Frontal cortex (tissue), 4 donors: ENCODE measurements around the gene UROC1. TPM values are rescaled to one million over a fixed set of nuclear protein-coding genes. Genes with fewer than 3 reads are reported as not detected.
A peak's percentile ranks its signal among the peaks of the same experiment; 100 is the strongest.

ENCODE experiments used
- DNase-seq, 2 donors: peaks; one replicate each; pipeline ENCODE4 v3.0.0; 2012; ENCODE audit warnings: low spot score in 2 of 2
- FAIRE-seq: peaks from 2 replicates; lab custom pipeline; 2012; peaks lifted over from hg19 to GRCh38; lab: Jason Lieb, UNC
- total RNA-seq: library from RNA; depleted of rRNA; stranded (reverse); fragments of >200 nt; gene quantifications from one replicate; pipeline ENCODE4 v1.2.3, GENCODE V29; 2014
- donor health status: control.
- donor health status: control.
- donor health status: control.

Gene UROC1
- total RNA-seq, 1 donor from 2014 or later = not detected

DNA sequence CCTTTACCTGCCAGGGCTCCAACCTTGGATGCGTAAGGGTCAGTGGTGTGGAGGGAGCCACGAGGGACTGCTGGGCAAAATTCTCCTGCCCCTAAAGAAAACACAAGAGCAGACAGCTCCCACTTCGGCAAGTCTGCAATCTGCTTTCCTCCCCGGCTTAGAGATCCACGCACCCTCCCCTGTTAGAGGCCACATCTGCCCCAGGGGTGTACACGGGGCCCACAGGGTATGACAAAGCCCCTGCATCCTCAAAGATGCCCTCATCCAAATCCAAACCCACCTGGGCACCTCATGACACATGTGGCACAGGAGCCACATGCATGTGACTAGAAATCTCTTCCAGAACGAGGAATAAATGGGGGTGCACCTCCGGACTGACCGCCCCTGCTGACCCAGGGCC, 67.4 kb downstream of the UROC1 start:
- FAIRE-seq (no peak), DNase-seq (no peak)

DNA sequence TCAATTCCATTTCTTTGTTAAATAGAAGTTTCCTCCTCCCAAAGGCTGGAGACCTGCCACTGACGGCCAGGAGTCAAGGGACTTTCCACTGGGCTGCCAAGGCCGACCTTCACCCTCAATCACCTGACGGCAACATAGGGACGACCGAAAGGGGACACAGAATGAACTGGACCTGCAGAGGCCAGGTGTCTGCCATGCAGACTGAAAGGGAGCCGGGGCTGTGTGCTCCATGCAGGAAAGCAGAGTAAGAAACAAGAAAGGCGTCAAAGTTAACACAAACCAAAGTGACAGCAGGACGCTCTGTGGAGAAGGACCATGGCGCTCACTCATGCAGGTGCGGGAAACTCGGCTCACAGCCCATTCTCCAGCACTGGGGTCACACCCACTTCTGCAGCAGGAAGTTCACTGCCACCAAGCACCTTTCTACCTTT, 67.9 kb downstream of the UROC1 start:
- FAIRE-seq (no peak), DNase-seq (no peak)

GRCh38 chr3:126448893-126449180, 68.7 kb downstream of the UROC1 start:
- FAIRE-seq (no peak), DNase-seq (no peak)

DNA sequence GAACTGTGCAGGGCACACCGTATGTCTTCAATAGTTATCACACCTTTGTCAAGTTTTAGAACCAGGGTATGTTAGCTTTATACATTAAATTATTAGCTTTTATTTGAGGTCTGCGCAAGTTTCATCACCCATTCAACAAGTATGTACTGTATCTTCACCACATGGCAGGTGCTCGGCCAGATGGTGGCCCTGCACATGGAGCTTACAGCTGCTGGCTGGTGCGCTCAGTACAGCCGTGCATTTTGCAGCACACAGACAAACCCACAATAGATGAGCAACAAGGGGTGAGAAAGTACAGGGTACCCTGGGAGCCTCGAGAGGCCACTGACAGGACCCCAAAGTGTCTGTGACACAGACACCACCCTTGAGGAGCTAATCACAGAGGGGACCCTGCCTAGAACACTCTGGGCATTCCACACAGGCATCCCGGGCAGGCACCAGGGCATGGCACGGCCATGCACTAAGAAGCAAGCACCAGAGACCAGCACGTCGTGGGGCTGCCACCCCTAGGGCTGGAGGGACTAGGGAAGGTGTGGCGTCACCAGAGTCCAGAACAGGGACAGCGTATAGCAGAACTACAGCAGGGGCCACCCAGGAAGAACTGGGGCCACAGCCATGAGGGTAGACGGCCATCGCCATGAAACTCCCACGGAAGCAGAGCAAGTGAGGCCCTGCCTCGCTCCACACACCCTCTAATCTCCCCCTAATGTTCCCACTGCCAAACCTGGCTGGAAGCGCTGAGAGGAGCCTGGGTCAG, 69.3 kb downstream of the UROC1 start:
- no peak for DNase-seq
- no peak for FAIRE-seq

- FAIRE-seq (no peak), DNase-seq (no peak)
Observed at GRCh38 chr3:126447456-126448106, 70.0 kb downstream of the UROC1 start.

- FAIRE-seq = no peak
- no peak for DNase-seq
Observed at GRCh38 chr3:126446791-126447190, 70.8 kb downstream of the UROC1 start.

DNA sequence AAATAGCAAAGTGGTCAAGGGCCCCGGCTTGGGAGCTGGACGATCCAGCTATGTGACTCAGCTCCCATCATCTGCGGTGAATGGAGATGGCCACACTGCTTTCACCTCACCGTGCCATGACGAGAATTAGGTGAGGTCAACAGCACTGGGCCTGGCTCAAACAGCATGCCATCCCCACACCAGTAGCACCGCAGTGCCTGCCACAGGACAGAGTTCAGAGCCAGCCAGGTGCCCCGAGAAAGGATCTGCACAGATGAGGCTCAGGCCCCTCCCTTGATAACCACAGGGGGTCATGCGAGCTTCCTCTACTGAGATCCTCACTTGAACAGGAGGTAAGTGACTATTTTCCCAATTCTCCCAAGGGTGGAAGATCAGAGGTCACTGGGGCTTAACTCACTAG, 71.3 kb downstream of the UROC1 start:
- DNase-seq = no peak
- no peak for FAIRE-seq

DNA sequence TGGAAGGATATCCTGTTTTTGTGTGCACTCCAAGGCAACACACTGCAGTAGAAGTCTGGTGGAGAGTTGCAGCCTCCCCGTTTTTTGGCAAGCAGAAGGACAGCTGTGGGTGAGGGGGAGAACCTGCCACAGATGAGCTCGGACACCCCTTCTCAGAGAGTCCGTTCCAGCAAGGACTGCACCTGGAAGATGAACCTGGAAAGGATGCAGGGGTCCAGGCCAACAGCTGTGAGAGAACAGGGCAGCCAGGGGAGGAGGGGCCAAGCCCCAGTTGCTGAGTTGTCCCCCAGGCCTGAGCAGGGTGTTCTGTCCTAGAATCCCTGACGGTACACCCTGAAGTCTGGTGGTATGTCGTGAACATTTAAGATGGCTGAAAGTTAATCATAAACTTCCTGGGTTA, 72.1 kb downstream of the UROC1 start:
- FAIRE-seq (no peak), DNase-seq (no peak)

- no peak for FAIRE-seq
Observed at GRCh38 chr3:126442856-126443242, 74.7 kb downstream of the UROC1 start.

GRCh38 chr3:126442094-126442855, 75.3 kb downstream of the UROC1 start:
- peak in 1 of 2 donors; percentile 41 for DNase-seq
- no peak for FAIRE-seq

More at GRCh38 chr3:126442856-126443242, 74.7 kb downstream of the UROC1 start:
- DNase-seq = no peak

GRCh38 chr3:126441256-126441880, 76.2 kb downstream of the UROC1 start:
- FAIRE-seq (no peak), DNase-seq (no peak)

- FAIRE-seq (no peak), DNase-seq (no peak)
Observed at GRCh38 chr3:126440709-126440995, 76.9 kb downstream of the UROC1 start.

DNA sequence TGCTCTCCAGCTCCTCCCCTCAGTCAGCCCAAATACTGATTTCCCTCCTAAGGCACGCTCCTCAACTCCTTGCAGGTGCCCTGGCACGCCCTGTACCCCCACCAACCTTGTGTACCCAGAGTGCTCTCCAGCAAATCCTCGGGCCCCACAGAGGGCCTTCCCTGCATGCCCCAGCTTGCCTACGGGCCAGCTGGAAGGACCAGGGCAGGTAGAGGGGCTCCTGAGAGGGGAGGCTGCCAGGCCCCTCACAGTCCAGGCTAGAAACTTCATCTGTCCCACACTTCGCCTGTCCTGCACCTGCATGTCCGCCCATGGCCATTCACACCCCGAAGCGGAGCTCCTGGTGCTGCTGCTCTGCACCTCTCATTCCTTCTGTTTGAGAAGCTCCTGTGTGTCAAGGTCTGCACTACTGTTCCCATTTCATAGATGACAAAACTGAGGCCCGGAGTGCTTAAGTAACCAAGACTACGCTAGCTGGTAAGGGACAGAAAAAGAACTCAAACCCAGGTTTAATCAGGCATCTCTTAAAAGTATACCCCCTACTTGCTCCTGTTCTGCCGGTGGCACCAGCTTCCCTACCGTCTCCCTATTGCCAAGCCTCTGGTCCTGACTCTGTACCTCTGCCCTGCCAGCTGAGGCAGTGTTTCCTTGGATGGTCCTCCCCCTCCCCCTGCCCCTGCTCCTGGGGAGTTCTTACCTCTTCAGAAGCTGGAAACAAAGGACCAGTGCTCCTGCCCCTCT, 77.4 kb downstream of the UROC1 start:
- FAIRE-seq (no peak), DNase-seq (no peak)

DNA sequence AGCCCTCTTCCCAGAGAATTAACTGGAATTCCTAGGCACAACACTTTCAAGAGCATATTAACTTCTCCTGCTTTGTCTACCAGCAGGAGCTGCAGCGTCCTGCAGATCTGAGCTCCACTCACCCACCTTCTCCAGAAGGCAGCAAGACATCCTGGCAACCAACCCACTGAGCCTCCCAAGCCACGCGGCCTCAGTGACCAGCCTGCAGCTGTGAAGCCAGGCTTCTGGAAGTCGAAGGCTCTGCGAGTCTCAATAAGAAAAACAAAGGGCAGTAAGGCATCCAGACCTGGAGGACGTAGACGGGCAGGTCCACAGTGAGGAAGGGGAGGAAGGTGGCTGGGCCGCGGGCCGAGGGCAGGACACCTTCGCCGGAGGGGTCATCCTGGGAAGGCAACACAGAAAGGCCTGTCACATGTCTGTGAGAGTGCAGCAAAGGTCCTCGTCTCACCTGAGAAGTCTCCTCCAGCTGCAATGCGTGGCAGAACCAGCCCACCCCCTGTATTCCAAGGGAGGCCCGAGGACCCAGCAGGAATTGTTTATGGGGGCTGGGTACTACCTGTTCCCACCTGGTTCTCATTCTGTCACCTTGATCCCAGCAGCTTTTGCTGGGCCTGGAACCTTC, 78.1 kb downstream of the UROC1 start:
- DNase-seq (no peak), FAIRE-seq (no peak)

DNA sequence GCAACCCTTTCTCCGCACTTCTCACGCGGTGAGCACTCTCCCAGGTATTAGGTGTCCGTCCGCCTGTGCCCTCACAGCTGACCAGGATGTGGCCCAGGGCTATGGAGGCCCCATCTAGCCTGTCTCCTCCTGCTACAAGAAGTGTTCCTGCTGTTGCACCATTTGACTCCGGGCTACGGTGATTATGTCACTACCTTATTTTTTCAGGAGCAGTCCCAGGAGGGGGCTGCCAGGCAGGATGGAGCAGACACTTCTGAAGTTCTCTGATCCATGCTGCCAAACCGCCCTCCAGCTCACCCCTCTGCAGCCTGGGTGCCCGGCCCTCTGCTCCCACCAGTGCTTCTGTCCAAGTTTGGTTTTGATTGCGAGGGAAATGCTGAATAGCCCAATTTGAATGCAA, 78.8 kb downstream of the UROC1 start:
- no peak for DNase-seq

DNA sequence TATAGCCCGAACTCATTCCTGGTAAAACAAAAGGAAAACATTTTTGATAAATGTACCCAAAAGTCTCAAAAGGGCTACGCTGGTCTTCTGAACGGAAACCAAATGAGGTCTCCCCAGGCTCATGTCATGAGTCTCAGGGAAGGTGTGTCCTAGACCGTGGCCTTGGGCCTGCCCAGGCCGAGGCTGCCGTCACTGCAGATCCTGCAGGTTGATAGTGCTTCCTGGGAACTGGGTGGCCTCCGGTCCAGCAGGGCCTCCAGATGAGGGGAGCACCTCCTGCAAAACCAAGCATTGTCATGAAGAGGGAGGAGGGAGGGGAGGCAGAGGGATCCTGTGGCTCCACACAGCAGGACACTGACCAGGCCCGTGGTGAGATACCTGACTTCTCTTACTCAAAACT, 79.4 kb downstream of the UROC1 start:
- no peak for FAIRE-seq
- DNase-seq = no peak

More for the DNA sequence above, 78.8 kb downstream of the UROC1 start:
- no peak for FAIRE-seq

- DNase-seq (no peak), FAIRE-seq (no peak)
Observed at GRCh38 chr3:126436826-126437717, 80.5 kb downstream of the UROC1 start.

GRCh38 chr3:126435456-126436315, 81.9 kb downstream of the UROC1 start:
- DNase-seq (no peak), FAIRE-seq (no peak)
